CD4-positive, alpha-beta T cell treated with Interleukin-15 for 4 hours (primary cell): ENCODE measurements around the gene RNF8.
"Not testable (repeated sequence)": the region's sequence is repeated elsewhere in the genome, so short reads cannot be mapped to it uniquely, and the experiment has no call there.

ENCODE experiments used
- DNase-seq: peaks from one replicate; pipeline ENCODE4 v3.0.0-alpha.2; 2020; ENCODE audit warnings: low spot score

RNF8 gene

DNA sequence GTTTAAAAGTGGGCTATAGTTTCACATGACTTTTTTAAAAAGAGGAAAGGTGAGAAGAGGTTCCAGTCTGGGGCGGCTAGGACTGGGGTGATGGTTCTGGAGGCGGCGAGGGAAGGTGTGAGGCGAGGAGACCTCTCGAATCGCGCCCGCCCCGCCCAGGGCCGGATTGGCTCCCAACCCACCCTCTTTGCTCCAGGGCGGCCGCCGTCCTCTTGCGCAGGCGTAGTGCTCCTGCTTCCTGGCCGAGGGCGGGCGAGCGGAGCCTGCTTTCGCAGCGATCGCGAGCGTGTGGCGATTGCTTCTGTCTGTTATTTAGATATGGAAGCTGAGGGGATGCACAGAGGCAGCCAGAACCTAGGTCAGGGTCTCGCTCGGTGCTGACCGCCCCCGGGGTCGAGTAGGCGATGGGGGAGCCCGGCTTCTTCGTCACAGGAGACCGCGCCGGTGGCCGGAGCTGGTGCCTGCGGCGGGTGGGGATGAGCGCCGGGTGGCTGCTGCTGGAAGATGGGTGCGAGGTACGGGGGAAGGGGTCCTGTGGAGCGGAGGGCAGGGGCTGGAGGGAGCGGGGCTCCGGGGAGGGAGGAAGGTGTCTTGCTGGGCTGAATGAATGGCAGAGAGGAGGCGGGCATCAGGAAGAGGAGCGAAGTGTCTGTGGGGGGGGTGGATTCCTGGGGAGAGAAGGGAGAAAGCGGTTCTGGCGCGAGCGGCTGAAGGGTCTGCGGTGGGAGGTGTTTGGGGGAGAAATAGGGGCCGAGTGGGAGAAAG is at the start of gene RNF8:
TSS of gene RNF8 (plus strand) at position 223 of the 765 bp plus-strand sequence. CDS start at position 405, 182 bp downstream.
- DNase-seq: peak; percentile 88

DNA sequence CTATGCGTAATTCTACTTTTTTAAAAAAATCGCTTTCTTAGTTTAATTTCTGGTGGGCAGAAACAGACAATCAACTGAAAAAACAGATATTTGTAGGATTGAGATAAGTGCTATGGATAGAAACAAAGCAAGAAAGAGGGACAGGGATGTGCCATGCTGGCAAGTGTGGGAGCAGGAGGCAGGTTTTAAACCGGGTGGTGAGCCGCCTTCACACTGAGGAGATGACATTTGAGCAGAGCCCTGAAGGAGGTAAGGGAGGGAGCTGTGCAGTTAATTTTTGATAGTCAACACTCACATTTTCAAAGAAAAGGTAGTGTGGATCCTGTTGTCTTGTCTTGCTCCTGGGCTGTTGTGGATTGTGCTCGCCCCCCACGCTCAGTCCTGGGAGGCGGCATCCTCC is 49.0 kb upstream of the RNF8 start:
- DNase-seq: no peak

DNA sequence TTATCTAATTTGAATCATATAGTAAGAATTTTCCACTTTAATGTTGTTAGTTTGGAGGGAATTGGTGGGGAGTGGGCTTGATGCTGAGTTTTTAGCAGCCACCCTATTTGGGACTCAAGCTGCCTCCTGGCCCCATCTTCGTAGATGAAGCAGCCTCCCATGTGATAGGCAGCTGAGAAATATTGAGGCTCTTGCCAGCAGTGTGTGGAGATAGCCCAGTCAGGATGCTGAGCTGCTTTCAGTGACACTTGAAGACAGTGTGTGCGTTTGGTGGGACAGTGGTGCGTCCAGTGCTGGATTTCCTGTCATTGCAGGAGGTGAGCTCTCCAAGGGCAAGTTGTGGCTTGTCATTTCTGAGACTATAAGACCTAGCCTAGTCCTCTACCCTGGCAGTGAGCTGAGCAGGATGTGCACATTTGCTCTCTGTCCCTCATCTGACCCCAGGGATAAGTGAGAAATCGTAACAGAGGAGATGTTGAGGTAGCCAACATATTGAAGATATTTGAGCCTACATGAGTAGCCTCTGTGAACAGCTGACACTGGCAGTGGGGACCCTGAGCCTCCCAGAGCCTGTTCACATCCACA is 47.9 kb upstream of the RNF8 start:
- DNase-seq: no peak

DNA sequence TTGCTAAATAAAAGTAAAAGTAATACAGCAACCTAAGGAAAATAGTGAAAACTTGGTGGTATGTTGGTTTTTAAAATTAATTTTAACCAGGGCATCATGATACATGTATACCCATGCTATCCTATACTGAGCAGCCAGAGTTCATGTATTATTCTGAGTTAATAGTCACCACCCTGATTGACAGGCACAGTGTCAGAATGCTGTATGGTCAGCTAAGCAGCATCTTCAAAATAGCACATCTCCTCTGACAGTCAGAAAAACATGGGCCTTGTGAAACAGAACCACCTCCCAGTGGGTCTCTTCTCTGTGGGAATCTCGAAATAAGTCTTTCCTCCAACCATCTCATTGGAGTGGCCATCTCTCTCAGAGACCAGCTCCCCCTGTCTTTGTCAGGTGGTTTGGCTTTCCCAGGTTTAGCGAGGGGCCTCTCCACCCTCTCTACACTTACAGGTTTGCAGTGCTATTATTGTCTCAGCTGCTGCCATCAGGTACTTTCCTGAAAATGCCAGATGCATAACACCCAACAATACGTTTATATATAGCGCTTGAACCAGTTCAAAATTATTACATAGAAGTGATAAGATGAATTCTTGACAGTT is 47.1 kb upstream of the RNF8 start:
- no peak for DNase-seq

- not testable (repeated sequence) for DNase-seq
Measured at GRCh38 chr6:37307484-37307883, 46.3 kb upstream of the RNF8 start.

- DNase-seq: no peak
Measured at GRCh38 chr6:37308069-37308815, 45.5 kb upstream of the RNF8 start.

GRCh38 chr6:37309046-37309445 is 44.7 kb upstream of the RNF8 start:
- no peak for DNase-seq

DNA sequence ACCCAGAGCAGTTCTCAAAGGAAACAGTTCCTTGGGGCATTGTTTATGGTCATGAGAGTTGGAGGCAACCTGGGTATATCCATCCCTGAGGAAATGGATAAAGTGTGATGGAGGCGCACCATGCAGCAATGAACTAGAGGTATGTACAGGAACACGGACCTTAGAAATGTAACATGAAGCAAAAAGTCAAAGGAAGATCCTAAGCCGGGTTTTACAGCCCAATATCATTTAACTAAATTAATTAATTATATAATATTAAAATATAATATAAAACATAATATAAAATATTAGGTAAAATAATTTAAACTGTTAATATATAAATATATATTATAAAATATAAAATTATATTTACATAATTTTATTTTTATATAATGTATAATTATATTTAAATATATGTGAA is 44.1 kb upstream of the RNF8 start:
- DNase-seq: no peak

DNA sequence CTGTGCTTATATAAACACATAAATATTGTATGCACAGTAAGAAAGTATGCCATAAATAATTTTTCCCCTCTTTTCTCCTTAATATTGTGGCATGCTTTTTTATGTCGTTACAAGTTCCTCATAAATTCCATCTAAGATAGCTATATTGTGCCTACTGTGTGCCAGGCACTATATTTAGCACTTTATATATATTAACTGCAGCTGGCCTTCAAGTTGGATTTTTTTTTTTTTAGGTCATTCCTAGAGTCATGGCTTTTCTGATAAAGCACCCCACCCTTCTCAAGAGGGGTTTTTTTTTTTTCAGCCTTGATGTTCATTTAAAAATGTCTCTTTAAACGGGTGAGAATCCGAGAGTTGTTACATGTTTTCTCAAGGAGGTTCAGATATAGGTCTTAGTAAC is 42.8 kb upstream of the RNF8 start:
- no peak for DNase-seq

DNA sequence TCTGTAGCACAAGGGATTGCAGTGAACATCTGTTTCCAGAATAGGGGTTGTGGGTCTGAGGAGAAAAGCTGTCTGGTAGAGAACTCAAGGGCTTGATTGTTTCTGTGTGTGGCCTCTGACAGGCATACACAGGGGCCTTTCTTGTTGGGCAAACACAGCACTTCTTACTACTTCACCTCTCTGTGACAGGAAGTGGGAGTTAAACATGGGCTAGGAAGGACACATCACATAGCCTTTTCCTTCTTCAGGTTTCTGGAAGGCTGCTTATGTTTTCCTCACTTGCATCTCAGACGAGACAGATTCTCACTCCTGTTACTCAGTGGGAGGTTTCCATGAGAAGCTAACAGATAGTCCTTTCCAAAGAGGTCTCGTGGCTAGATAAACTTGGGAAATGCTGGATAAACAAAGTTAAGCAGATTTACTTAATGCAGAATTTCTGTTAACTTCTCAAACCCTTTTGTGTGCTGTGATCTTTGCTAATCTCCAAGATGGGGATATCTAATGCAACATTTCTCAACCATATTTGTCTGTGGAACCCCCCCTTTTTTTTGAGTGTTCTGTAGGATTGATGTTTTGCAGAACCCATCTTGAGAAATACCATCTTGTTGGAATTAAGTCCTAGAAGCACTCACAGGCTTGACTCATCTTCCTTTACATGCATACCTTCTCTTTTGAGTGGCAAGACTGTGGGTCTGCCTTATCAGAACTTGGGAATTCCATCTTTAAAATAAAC is 41.9 kb upstream of the RNF8 start:
- DNase-seq: no peak

- no peak for DNase-seq
Measured at GRCh38 chr6:37313723-37314486, 39.9 kb upstream of the RNF8 start.

GRCh38 chr6:37314487-37315156 is 39.2 kb upstream of the RNF8 start:
- peak; percentile 36 for DNase-seq

GRCh38 chr6:37315157-37315515 is 38.6 kb upstream of the RNF8 start:
- no peak for DNase-seq

GRCh38 chr6:37316071-37316470 is 37.7 kb upstream of the RNF8 start:
- DNase-seq: no peak

DNA sequence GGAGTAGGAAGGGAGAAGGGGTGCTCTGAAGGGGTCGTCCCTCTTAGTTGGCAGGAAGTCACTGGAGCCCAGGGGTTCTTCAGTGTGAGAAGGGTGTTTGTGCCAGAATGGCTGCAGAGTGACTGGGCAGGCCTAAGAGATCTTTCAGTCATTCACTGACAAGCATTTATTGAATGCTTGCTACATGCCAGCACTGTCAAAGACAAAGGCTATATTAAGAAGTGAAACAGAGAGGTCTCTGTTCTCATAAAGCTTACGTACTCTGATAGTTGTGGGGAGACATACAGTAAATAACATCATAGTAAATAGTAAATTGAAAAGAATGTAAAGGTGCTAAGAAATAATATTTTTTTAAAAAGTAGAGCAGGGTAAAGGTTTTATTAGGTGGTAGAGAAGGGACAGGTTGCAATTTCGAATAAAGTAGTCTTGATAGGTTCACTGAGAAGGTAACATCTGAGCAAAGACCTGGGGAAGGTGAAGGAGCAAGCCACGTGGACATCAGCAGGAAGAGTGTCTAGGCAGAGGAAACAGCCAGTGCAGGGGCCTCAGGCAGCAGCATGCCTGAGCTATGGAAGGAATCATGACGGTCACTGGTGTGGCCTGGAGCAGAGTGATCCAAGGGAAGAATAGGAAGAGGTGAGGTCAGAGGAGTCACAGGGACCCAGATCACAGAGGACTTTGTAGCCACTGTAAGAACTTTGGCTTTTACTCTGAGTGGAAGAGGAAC is 36.3 kb upstream of the RNF8 start:
- DNase-seq: no peak

- no peak for DNase-seq
Measured at GRCh38 chr6:37319156-37319555, 34.6 kb upstream of the RNF8 start.

- DNase-seq: no peak
Measured at GRCh38 chr6:37319856-37320480, 33.8 kb upstream of the RNF8 start.

DNA sequence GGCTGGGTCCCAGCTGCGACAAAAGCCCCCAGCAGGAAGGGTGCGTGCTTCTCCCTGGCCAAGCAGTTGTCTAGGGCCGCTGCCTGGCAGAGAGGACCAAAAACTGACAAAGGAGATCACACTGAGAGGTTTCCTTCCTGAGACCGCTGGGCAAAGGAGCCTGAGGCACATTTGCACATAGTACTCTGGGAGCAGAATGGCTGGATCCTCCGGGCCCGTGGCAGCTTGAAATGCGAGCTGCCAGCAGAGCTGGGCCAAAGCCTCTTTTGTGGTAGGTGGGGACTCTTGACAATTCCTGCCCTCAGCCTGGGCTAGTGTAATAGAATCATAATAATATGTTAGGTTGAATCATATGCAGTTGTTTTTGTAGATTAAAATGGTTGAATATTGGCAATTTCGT is 33.1 kb upstream of the RNF8 start:
- DNase-seq: no peak

DNA sequence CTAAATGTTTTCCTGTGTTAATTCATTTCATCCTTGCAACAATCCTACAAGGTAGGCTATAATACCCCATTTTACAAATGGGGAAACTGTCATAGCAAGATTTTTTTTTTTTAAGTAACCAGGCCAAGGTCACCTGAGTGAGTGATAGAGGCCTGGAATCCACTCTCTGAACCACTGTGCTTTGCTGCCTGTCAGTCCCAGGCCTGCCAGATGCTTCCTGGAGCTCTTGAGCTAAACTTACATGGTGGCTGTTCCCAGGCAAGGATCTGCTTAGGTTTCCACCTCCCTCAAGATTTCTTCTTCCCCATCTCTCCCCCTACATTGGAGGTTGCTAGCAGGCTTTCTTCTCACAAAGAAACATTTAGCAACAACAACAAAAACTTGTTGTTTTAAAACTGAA is 32.7 kb upstream of the RNF8 start:
- DNase-seq: no peak
